PC-3 (cell line): Measurements from ENCODE around the gene TEDDM1. TPM values are rescaled to one million over a fixed set of nuclear protein-coding genes. Genes with fewer than 3 reads are reported as not detected.

Experiments
- ATAC-seq: fragments of 200-7000 bp; cut with Tn5 transposase; 2 replicates; pipeline ENCODE4 v1.9.1; 2020; ENCODE audit warnings: mild to moderate bottlenecking, moderate library complexity
- BruUV-seq: library from RNA; stranded (reverse); fragments of 400-500 nt; replicated peaks from 2 replicates; lab custom pipeline; 2021; lab: Mats Ljungman, UMichigan
- CTCF ChIA-PET: fragments of 300-600 bp; sonication (Branson Sonifier 250); formaldehyde crosslinking; loops from one replicate; lab custom pipeline; 2022; ENCODE audit warnings: antibody characterized with exemption; lab: Charles Lee
- POLR2A ChIA-PET: fragments of 300-600 bp; sonication (Branson Sonifier 250); formaldehyde crosslinking; loops from one replicate; lab custom pipeline; 2022; ENCODE audit warnings: antibody characterized with exemption; ENCODE audit not compliant: unreplicated experiment; lab: Charles Lee
- DNase-seq: peaks from one replicate; pipeline ENCODE4 v3.0.0-alpha.2; 2015
- H2AFZ ChIP-seq: fragments of 300-600 bp; sonication (generic); 2 replicates; pipeline ENCODE4 v1.6.0; 2016; ENCODE audit warnings: antibody characterized with exemption, low read length
- H3F3A ChIP-seq: fragments of 300-600 bp; sonication (generic); one replicate; pipeline ENCODE4 v1.6.0; 2017; ENCODE audit warnings: antibody characterized with exemption, low read length, control low read depth, mild to moderate bottlenecking; ENCODE audit not compliant: unreplicated experiment
- H3K27ac ChIP-seq: fragments of 300-600 bp; sonication (generic); 2 replicates; pipeline ENCODE4 v1.5.1; 2016; ENCODE audit warnings: mild to moderate bottlenecking, low read length
- H3K27me3 ChIP-seq: fragments of 300-600 bp; sonication (generic); 2 replicates; pipeline ENCODE4 v1.6.1; 2016; ENCODE audit warnings: low read length, mixed read lengths
- H3K36me3 ChIP-seq: fragments of 300-600 bp; sonication (generic); 2 replicates; pipeline ENCODE4 v1.6.1; 2016; ENCODE audit warnings: low read depth, mixed run types, low read length, mixed read lengths
- H3K4me1 ChIP-seq: fragments of 300-600 bp; sonication (generic); 2 replicates; pipeline ENCODE4 v1.5.1; 2016; ENCODE audit warnings: low read length; ENCODE audit not compliant: insufficient read depth
- H3K4me2 ChIP-seq: fragments of 300-600 bp; sonication (generic); 2 replicates; pipeline ENCODE4 v1.6.0; 2016; ENCODE audit warnings: low read length
- H3K4me3 ChIP-seq: fragments of 300-600 bp; sonication (generic); 2 replicates; pipeline ENCODE4 v1.5.1; 2016; ENCODE audit warnings: mild to moderate bottlenecking, low read length, mixed read lengths
- H3K79me2 ChIP-seq: fragments of 300-600 bp; sonication (generic); 2 replicates; pipeline ENCODE4 v1.6.1; 2017; ENCODE audit warnings: low read length, mixed read lengths
- H3K9ac ChIP-seq: fragments of 300-600 bp; sonication (generic); 2 replicates; pipeline ENCODE4 v1.6.0; 2016; ENCODE audit warnings: mild to moderate bottlenecking, low read length
- H3K9me2 ChIP-seq: fragments of 300-600 bp; sonication (generic); replicated peaks from 2 replicates; pipeline ENCODE4 v1.6.1; 2016; ENCODE audit warnings: mixed run types, low read length, mixed read lengths
- H3K9me3 ChIP-seq: fragments of 300-600 bp; sonication (generic); 2 replicates; pipeline ENCODE4 v1.6.1; 2016; ENCODE audit warnings: low read length, mixed read lengths
- H4K20me1 ChIP-seq: fragments of 300-600 bp; sonication (generic); 2 replicates; pipeline ENCODE4 v1.6.1; 2016; ENCODE audit warnings: low read length, mixed read lengths
- CTCF ChIP-seq: fragments of 300-600 bp; sonication (generic); conservative IDR thresholded peaks from 2 replicates; pipeline ENCODE4 v1.5.1; 2017; ENCODE audit warnings: antibody characterized with exemption, low read depth, mild to moderate bottlenecking, low read length
- EZH2 ChIP-seq: fragments of 300-600 bp; sonication (generic); IDR thresholded peaks from one replicate; pipeline ENCODE4 v1.6.1; 2017; ENCODE audit warnings: antibody characterized with exemption, mild to moderate bottlenecking, low read length; ENCODE audit not compliant: unreplicated experiment
- EZH2phosphoT487 ChIP-seq: fragments of 300-600 bp; sonication (generic); IDR thresholded peaks from 2 replicates; pipeline ENCODE4 v1.6.1; 2018; ENCODE audit warnings: mild to moderate bottlenecking, antibody characterized with exemption, low read length, borderline replicate concordance
- intact Hi-C: fragments of 100-400 bp; cut with micrococcal nuclease; formaldehyde crosslinking; loops from 2 replicates; pipeline ENCODE4 v1.9.0; 2023
- total RNA-seq: library from RNA; depleted of rRNA; stranded (reverse); fragments of >200 nt; gene quantifications from 2 replicates; pipeline ENCODE4 v1.2.3, GENCODE V29; 2014

TEDDM1 gene
- total RNA-seq, 1 experiment from 2014 or later, result not detected

DNA sequence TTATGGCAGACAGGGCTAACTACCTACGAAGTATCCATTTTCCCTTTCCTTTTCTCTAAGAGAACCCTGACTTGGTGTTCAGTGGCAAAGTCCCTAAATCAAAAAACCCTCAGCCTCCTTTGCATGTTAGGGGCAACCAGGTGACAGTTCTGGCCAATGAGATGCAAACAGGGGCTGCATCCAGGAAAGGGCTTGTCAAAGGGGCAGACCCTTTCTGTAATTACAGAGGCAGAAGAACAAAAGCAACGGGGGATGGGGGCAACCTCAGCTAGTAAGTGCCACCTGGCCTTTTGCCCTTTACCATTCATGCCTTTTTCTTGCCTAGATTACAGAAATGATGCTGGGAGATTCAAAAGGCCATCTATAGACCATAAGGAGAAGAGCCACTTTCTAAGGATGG, 43.3 kb downstream of the TEDDM1 start:
- DNase-seq (no peak), ATAC-seq (no peak)
- intact Hi-C loops, result no loop called here
- H3K36me3 ChIP-seq, result no peaks in the 10 kb centered on the region
- CTCF ChIA-PET, result no interaction called here
- H3K9me2 ChIP-seq, result no peaks in the 10 kb centered on the region
- no peak overlapping the region for H3K4me2 ChIP-seq
- no peak overlapping the region for H3K4me3 ChIP-seq
- BruUV-seq, result no TSS peak
- no peak overlapping the region for H3K27ac ChIP-seq
- no peak overlapping the region for H2AFZ ChIP-seq
- no peaks in the 10 kb centered on the region for H3K4me1 ChIP-seq
- H3K9ac ChIP-seq, result no peak overlapping the region
- no peaks in the 10 kb centered on the region for H3K27me3 ChIP-seq
- no peaks in the 10 kb centered on the region for H3K79me2 ChIP-seq
- TF ChIP-seq EZH2phosphoT487, result no peak
- no peak for TF ChIP-seq EZH2
- no peak for TF ChIP-seq CTCF
- POLR2A ChIA-PET, result no interaction called here
- H3K9me3 ChIP-seq, result no peaks in the 10 kb centered on the region
- H4K20me1 ChIP-seq, result no peaks in the 10 kb centered on the region
- no peaks in the 10 kb centered on the region for H3F3A ChIP-seq

DNA sequence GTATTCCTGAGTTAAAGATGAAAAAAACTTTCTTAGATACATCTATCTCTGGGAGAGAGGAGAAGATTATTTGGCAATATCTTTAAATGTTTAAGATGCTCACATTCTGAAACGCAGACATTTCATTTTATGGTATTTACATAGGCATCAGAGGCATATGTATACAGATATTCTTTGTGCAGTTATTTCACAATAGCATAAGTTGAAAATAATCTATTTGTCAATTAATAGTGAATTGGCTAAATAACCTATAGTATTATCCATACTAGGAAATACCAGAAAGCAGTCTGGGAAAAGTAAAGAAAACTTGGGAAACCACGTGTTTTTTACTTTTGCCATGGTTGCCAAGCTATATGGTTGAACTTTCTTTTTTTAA, 44.8 kb downstream of the TEDDM1 start:
- H3K4me1 ChIP-seq, result no peaks in the 10 kb centered on the region
- TF ChIP-seq CTCF, result no peak
- TF ChIP-seq EZH2phosphoT487, result no peak
- no peak for TF ChIP-seq EZH2
- intact Hi-C loops, result no loop called here
- no peak overlapping the region for H2AFZ ChIP-seq
- DNase-seq (no peak), ATAC-seq (no peak)
- H3K4me3 ChIP-seq, result no peak overlapping the region
- H3K27me3 ChIP-seq, result no peaks in the 10 kb centered on the region
- no peaks in the 10 kb centered on the region for H3K79me2 ChIP-seq
- no peak overlapping the region for H3K4me2 ChIP-seq
- H3K27ac ChIP-seq, result no peak overlapping the region
- H3F3A ChIP-seq, result no peaks in the 10 kb centered on the region
- no peak overlapping the region for H3K9ac ChIP-seq
- no peaks in the 10 kb centered on the region for H3K36me3 ChIP-seq
- no peaks in the 10 kb centered on the region for H4K20me1 ChIP-seq
- no TSS peak for BruUV-seq
- CTCF ChIA-PET, result no interaction called here
- H3K9me2 ChIP-seq, result no peaks in the 10 kb centered on the region
- POLR2A ChIA-PET, result no interaction called here
- no peaks in the 10 kb centered on the region for H3K9me3 ChIP-seq

DNA sequence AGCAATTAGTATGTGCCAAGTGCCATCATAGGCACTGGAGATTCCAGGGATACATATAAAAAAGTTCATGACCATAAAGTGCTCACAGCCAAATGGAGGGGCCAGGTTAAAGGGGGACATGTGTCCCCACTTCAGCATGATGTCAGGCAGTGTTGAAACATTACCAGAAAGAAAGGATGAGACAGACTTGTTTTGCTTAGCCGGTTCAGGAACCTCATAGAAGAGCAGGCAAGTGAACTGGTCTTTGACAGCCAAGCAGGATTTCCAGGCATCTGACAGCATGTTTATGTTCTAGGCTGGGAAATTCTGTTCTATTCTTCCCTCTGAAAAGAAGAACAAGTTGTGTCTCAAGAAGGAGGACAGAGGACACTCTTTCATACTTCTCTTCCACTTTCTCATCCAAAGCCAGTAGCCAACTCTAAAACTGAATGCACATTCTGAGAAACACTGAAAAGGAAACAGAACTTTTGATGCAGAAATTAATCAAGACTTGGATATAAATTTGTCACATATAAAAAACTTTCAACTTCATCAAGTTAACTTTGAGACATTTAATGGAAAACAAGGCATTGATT, 48.6 kb downstream of the TEDDM1 start:
- intact Hi-C loops, result no loop called here
- POLR2A ChIA-PET, result no interaction called here
- CTCF ChIA-PET, result no interaction called here

More for the DNA sequence above, 48.6 kb downstream of the TEDDM1 start:
- Histone ChIP-seq H3K4me2 (no peak overlapping the region), H3K4me3 (no peak overlapping the region), H2AFZ (no peak overlapping the region), H3F3A (no peaks in the 10 kb centered on the region), H3K36me3 (no peaks in the 10 kb centered on the region), H3K4me1 (no peaks in the 10 kb centered on the region), H3K79me2 (no peaks in the 10 kb centered on the region), H3K27me3 (no peaks in the 10 kb centered on the region), H3K9ac (no peak overlapping the region), H3K9me3 (no peaks in the 10 kb centered on the region), H3K9me2 (no peaks in the 10 kb centered on the region), H4K20me1 (no peaks in the 10 kb centered on the region), H3K27ac (no peak overlapping the region)
- ATAC-seq (no peak), DNase-seq (no peak)
- no TSS peak for BruUV-seq
- no peak for TF ChIP-seq EZH2
- TF ChIP-seq CTCF, result no peak
- TF ChIP-seq EZH2phosphoT487, result no peak
